Measurements from ENCODE around the gene LYPD8.

DNA sequence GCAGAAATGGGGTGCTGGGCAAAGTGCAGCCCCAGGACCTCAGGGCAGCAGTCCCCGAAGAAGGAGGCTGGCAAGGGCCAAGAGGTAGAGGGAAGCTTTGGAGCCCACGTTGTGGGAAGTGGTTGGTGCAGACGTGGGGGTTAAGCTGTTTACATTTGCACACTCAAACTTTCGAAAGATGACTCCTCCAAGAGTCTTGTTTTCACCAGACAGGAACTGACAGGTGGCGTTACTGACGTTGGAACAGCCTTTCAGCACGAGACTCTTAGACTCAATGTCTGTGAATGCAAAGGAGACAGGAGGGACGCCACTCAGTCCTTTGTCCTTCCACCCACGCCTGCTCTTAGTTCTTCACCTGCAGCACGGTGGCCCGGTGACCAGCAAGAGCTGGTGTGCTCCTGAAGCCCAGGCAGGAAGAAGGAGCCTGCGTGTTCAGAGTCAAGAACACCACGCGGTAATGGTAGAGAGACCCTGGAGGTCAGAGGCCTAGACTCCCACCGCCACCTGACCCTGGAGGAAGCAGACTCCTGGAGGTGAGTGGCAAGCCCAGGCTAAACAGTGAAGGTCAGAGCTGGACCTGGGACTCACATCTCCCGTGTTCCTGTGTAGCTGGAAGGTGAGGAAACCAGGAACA, 15.9 kb downstream of the LYPD8 start:
- TF ChIP-seq, protein P1, sequence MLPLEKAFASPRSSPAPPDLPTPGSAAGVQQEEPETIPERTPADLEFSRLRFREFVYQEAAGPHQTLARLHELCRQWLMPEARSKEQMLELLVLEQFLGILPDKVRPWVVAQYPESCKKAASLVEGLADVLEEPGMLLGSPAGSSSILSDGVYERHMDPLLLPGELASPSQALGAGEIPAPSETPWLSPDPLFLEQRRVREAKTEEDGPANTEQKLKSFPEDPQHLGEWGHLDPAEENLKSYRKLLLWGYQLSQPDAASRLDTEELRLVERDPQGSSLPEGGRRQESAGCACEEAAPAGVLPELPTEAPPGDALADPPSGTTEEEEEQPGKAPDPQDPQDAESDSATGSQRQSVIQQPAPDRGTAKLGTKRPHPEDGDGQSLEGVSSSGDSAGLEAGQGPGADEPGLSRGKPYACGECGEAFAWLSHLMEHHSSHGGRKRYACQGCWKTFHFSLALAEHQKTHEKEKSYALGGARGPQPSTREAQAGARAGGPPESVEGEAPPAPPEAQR (CRISPR knock-in tag; IDR thresholded peaks at IDR 0.05): no peak
- TF ChIP-seq TEAD4 (CRISPR knock-in tag; IDR thresholded peaks at IDR 0.05) (no peak), CTCF (IDR thresholded peaks at IDR 0.05) (no peak), CREB1 (CRISPR knock-in tag; IDR thresholded peaks at IDR 0.05) (no peak), JUN (CRISPR knock-in tag; IDR thresholded peaks at IDR 0.05) (no peak), CREM (CRISPR knock-in tag; IDR thresholded peaks at IDR 0.05) (no peak), NR1H2 (CRISPR knock-in tag; IDR thresholded peaks at IDR 0.05) (no peak)
- TF ChIP-seq, protein P2, sequence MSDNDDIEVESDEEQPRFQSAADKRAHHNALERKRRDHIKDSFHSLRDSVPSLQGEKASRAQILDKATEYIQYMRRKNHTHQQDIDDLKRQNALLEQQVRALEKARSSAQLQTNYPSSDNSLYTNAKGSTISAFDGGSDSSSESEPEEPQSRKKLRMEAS (CRISPR knock-in tag; IDR thresholded peaks at IDR 0.05): no peak
- TF ChIP-seq, protein P3, sequence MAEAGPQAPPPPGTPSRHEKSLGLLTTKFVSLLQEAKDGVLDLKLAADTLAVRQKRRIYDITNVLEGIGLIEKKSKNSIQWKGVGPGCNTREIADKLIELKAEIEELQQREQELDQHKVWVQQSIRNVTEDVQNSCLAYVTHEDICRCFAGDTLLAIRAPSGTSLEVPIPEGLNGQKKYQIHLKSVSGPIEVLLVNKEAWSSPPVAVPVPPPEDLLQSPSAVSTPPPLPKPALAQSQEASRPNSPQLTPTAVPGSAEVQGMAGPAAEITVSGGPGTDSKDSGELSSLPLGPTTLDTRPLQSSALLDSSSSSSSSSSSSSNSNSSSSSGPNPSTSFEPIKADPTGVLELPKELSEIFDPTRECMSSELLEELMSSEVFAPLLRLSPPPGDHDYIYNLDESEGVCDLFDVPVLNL (CRISPR knock-in tag; IDR thresholded peaks at IDR 0.05; ENCODE audit: borderline replicate concordance, low read depth): no peak
